ENCODE measurements around the gene MRPL34. TPM values are rescaled to one million over a fixed set of nuclear protein-coding genes. Genes with fewer than 3 reads are reported as not detected.

Gene MRPL34
- total and polyA plus RNA-seq, 8 donors: 32.4 to 78.1 (median 39.3) TPM

- intact Hi-C loops (cut with DNase I): no loop called here
- Histone ChIP-seq H3K27me3 (no peaks in the 10 kb centered on the region), H3K9me3 (no peaks in the 10 kb centered on the region), H3K4me1 (peaks cover 0 to 8% (median 2%) of the 10 kb centered on the region in 3 donors), H3K27ac (peak overlapping the region in 1 of 4 donors; percentile 41), H3K4me3 (peak overlapping the region in 3 of 4 donors; percentile 28 to 53 (median 39)), H3K36me3 (no peaks in the 10 kb centered on the region)
- FAIRE-seq (no peak), DNase-seq (peak in 1 of 6 donors; percentile 74), ATAC-seq (peak in 3 of 4 donors; percentile 19 to 24 (median 19))
- TF ChIP-seq CTCF (IDR thresholded peaks at IDR 0.05): no peak
- 19% methylated on average over 44 to 94 of the region's 94 CpGs for WGBS, 2 donors
Observed at GRCh38 chr19:17328517-17329365, 23.1 kb downstream of the MRPL34 start.

GRCh38 chr19:17329366-17330261 is 23.9 kb downstream of the MRPL34 start:
- intact Hi-C loops (cut with DNase I): no loop called here
- peak overlapping the region in 2 of 4 donors; percentile 39 to 53 for H3K4me3 ChIP-seq
- no peak for TF ChIP-seq CTCF (IDR thresholded peaks at IDR 0.05)

GRCh38 chr19:17330262-17331044 is 24.8 kb downstream of the MRPL34 start:
- ATAC-seq (no peak), DNase-seq (peak in 1 of 6 donors; percentile 66), FAIRE-seq (no peak)
- H3K27me3 ChIP-seq: no peaks in the 10 kb centered on the region
- no peak overlapping the region for H3K27ac ChIP-seq
- H3K9me3 ChIP-seq: no peaks in the 10 kb centered on the region
- H3K36me3 ChIP-seq: no peaks in the 10 kb centered on the region
- no peak overlapping the region for H3K4me3 ChIP-seq
- intact Hi-C loops (cut with DNase I): no loop called here
- TF ChIP-seq CTCF (IDR thresholded peaks at IDR 0.05): no peak
- 90 to 95% methylated on average over 24 of the region's 24 CpGs for WGBS, 2 donors
- peaks cover 0 to 11% (median 8%) of the 10 kb centered on the region in 3 donors for H3K4me1 ChIP-seq

More at GRCh38 chr19:17329366-17330261, 23.9 kb downstream of the MRPL34 start:
- no peak for FAIRE-seq
- Histone ChIP-seq H3K36me3 (no peaks in the 10 kb centered on the region), H3K4me1 (peaks cover 0 to 11% (median 4%) of the 10 kb centered on the region in 3 donors), H3K27me3 (no peaks in the 10 kb centered on the region), H3K27ac (no peak overlapping the region), H3K9me3 (no peaks in the 10 kb centered on the region)
- WGBS, 2 donors: 72 to 75% methylated on average over 49 to 51 of the region's 51 CpGs
- DNase-seq: peak in 1 of 6 donors; percentile 67
- no peak for ATAC-seq

GRCh38 chr19:17331045-17331558 is 25.4 kb downstream of the MRPL34 start:
- H3K27me3 ChIP-seq: no peaks in the 10 kb centered on the region
- H3K27ac ChIP-seq: no peak overlapping the region
- H3K4me1 ChIP-seq: peaks cover 0 to 12% (median 11%) of the 10 kb centered on the region in 3 donors
- no peak for TF ChIP-seq CTCF (IDR thresholded peaks at IDR 0.05)
- 75 to 76% methylated on average over 13 of the region's 13 CpGs for WGBS, 2 donors
- no peak for DNase-seq
- H3K9me3 ChIP-seq: no peaks in the 10 kb centered on the region
- no peak overlapping the region for H3K4me3 ChIP-seq
- no peak for FAIRE-seq
- no peak for ATAC-seq
- H3K36me3 ChIP-seq: no peaks in the 10 kb centered on the region
- intact Hi-C loops (cut with DNase I): no loop called here
